GM12878 (cell line): ENCODE results near the gene MEIS2.

ENCODE experiments used
- BCL11A ChIP-seq: IDR thresholded peaks from 2 replicates; pipeline ENCODE4 v1.6.1; 2011; ENCODE audit warnings: low read depth, low read length
- CTCF ChIP-seq, 3 experiments: IDR thresholded peaks in 2 of 3; conservative IDR thresholded peaks in 1 of 3; 2 replicates each; pipeline ENCODE4 v1.5.1; 2011; ENCODE audit warnings: low read depth in 3 of 3, low read length in 3 of 3, mild to moderate bottlenecking in 3 of 3, control low read depth in 2 of 3, moderate library complexity in 2 of 3, inconsistent platforms in 1 of 3, mixed read lengths in 1 of 3; ENCODE audit not compliant: control insufficient read depth in 2 of 3, insufficient read depth in 1 of 3; ENCODE audit errors: extremely low read depth in 1 of 3
- HDAC6 ChIP-seq: fragments of 200-600 bp; sonication (generic); IDR thresholded peaks from one replicate; pipeline ENCODE4 v1.8.0; 2017; ENCODE audit warnings: antibody characterized with exemption; ENCODE audit not compliant: unreplicated experiment
- MXI1 ChIP-seq: fragments of 150-350 bp; IDR thresholded peaks from 2 replicates; pipeline ENCODE4 v1.6.1; 2011; ENCODE audit warnings: low read depth, mild to moderate bottlenecking, inconsistent platforms, low read length, improper control_type of control experiment
- NRF1 ChIP-seq: conservative IDR thresholded peaks from 2 replicates; pipeline ENCODE4 v1.6.1; 2011; ENCODE audit warnings: mild to moderate bottlenecking, low read depth, low read length, improper control_type of control experiment
- POLR2AphosphoS2 ChIP-seq: IDR thresholded peaks from 2 replicates; pipeline ENCODE4 v1.6.1; 2011; ENCODE audit warnings: low read depth, mild to moderate bottlenecking, low read length, improper control_type of control experiment, moderate library complexity
- SP1 ChIP-seq: IDR thresholded peaks from one replicate; pipeline ENCODE4 v1.6.1; 2011; ENCODE audit warnings: low read depth, low read length
- TAF1 ChIP-seq: IDR thresholded peaks from 2 replicates; pipeline ENCODE4 v1.6.1; 2011; ENCODE audit warnings: mild to moderate bottlenecking, low read depth, low read length, borderline replicate concordance
- USF2 ChIP-seq: IDR thresholded peaks from 2 replicates; pipeline ENCODE4 v1.6.1; 2011; ENCODE audit warnings: low read depth, low read length, improper control_type of control experiment, borderline replicate concordance

- TF ChIP-seq HDAC6 (no peak), BCL11A (no peak), TAF1 (no peak), USF2 (no peak), SP1 (no peak), POLR2AphosphoS2 (no peak), NRF1 (no peak), MXI1 (no peak), CTCF (IDR thresholded peaks at IDR 0.05 in 2 of 3, conservative IDR thresholded peaks at IDR 0.05 in 1 of 3; ENCODE audit: control insufficient read depth in 2 of 3, extremely low read depth in 1 of 3, insufficient read depth in 1 of 3, low read depth in 3 of 3, low read length in 3 of 3) (no peak)
Measured at GRCh38 chr15:37130356-37130755, 30.0 kb upstream of the MEIS2 start.
